Islet precursor cell (in vitro differentiated cells): ENCODE data around the gene SF3A1.
A peak's percentile ranks its signal among the peaks of the same experiment; 100 is the strongest.

Experiments
- DNase-seq: peaks from one replicate; pipeline ENCODE4 v3.0.0-alpha.2; 2018

SF3A1 gene

GRCh38 chr22:30321461-30321860, 35.2 kb downstream of the SF3A1 start:
- no peak for DNase-seq

GRCh38 chr22:30320021-30320556, 36.6 kb downstream of the SF3A1 start:
- DNase-seq = no peak

DNA sequence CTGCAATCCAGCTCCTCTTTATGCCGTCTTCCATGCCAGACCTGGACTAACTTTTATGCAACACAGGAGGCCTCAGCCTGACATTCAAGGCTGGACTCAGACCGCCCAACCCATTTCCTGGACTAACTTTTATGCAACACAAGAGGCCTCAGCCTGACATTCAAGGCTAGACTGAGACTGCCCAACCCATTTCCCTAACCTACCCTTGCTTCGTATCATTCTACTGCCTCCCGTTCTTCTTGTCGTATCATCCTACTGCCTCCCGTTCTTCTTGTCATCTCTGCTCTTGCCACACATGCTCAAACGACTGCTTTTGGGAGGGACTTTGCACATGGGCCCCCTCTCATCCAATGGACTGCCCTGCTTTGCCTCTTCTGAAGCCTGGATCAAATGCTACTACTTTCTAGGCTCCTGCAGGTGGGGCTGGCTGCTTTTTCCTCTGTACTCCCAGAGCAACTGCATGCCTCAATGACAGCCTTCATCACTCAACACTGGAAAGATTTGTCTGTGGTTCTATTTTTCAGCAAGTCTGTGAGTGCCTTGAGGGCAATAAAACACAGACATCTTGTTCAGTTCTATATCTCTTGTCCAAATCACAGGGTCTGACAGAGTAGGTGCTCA, 37.8 kb downstream of the SF3A1 start:
- no peak for DNase-seq

- no peak for DNase-seq
These were observed 38.9 kb downstream of the SF3A1 start for GRCh38 chr22:30317778-30318177.

- DNase-seq = no peak
These were observed 40.6 kb downstream of the SF3A1 start for GRCh38 chr22:30315962-30316576.

- DNase-seq = peak; percentile 81
These were observed 41.8 kb downstream of the SF3A1 start for GRCh38 chr22:30314915-30315314.

DNA sequence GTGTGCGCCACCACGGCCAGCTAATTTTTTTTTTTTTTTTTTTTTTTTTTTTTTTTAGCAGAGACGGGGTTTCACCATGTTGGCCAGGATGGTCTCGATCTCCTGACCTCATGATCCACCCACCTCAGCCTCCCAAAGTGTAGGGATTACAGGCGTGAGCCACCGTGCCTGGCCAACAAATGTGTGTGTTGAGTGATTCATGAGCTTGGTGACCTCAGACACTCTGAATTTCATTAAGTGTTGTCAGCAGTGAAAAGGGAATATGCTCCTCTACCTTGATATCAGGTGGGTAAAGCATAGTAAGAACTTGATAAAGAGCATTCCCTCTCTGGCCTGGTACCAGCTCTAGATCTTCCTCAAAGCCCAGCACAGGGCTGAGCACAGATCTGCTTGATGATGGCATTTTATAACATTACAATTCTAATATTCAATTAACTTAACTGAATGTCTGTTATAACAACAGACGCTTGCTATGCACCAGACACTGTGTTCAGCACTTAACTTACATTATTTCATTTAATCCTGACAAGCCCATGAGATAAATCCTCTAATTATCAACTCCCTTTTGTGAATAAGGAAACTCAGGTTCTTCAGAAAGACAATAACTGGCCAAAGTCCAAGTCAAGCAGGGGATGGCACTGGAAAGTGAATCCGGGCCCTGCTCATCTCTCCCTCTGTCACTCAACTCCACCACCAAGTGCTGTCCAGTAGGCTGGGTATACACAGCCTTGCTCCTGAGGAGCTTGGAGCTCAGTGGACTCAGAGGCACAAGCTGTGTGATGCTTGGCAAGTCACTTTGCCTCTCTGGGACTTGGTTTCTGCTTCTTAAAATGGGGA, 42.9 kb downstream of the SF3A1 start:
- DNase-seq = no peak

GRCh38 chr22:30312053-30312452, 44.6 kb downstream of the SF3A1 start:
- no peak for DNase-seq

DNA sequence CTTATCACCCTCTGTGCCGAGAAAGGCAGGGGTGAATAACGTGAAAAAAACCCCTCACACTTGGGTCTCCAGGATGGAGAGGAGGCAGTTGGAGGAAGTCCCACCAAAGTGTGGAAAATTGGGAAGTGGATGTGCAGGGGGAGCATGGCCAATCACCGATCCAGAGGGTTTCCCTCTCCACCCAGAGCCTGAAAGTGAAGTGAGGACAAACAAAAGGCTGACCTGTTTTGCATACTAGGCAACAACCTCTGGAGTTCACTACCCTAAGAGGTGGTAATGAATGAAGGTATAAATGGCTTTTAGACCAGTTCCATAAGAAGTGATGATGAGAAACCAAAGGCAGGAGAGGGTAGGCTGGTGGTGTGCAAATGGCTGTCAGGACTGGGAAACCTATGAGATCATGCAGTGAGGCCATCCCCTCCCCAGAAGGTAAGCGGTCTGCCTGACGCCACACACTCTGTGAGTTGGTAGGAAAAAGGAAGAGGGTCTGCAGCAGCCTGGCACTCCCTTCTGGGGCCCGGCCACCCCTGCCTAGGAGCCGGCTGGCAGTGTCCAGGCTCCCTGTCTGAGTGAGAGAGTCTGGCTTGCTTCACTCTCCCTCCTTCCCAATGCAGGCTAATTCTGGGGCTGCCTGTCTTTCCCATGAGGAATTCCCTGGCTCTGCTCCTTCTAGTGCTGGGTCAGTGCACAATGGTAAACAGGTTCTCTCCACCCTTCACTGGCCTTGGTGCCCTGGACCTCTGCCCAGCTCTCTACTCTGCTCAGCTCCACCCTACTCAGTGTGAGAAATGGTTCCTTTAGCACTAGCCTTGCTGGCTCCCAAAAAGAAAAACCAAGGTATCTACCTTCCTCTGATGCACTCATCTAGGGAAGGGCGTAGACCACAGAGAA, 45.6 kb downstream of the SF3A1 start:
- no peak for DNase-seq

- no peak for DNase-seq
These were observed 46.5 kb downstream of the SF3A1 start for GRCh38 chr22:30309951-30310741.

DNA sequence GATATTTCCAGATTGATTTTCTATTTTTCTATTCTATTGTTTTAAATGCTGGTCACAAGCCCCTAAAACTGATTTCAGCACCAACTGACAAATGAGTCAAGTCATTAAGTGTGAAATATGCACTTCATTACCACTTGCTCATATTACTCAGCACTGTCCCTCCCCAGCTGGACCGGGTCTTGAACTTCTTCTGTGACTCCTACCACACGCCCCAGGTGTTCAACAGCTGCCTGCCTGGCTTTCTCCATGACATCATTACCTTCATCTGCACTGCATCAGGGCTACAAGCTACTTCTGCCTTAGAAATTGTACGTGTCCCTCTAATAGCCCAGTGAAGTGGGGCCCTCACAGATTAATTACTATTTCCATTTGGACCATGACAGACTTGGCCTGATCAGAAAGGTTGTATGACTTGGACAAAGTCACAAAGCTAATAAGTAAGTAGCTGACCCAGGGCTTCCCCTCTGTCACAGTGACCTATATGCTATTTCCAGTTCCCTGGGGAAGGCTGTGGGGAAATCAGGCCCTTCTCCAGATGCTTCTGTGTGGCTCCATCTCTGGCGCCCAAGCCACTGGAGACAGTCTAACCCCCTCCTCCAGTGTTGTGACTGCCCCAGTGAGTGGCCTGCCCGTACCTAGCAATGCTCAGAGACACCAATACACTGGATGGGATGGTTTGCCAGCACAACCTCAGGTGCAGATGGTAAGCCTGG, 48.0 kb downstream of the SF3A1 start:
- no peak for DNase-seq

- peak; percentile 71 for DNase-seq
These were observed 48.6 kb downstream of the SF3A1 start for GRCh38 chr22:30308093-30308492.

DNA sequence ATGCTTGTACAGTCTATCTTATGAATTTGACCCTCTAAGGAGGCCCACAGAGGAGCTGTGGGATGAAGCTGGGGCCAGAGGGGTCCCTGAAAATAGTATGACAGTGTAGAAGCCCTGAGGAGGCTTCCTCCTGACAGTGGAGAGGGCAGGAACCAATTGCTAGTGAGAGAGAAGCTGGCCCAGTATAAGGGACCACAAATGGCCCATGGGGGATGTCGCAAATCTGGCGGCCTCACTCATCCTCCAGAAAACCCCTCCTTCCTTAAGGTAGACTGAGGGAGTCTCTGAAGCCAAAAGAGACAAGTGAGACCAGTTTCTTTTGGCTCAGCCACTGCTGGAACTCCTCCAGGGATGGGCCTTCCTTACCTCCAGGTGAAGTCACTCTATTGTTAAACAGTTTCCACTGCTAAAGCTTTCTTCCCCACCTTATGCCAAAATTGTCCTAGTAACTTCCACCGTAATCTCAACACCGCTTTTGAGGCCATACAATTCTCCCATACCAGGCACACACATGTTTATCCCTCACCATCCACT, 49.6 kb downstream of the SF3A1 start:
- DNase-seq = no peak

GRCh38 chr22:30306627-30307011, 50.1 kb downstream of the SF3A1 start:
- no peak for DNase-seq

DNA sequence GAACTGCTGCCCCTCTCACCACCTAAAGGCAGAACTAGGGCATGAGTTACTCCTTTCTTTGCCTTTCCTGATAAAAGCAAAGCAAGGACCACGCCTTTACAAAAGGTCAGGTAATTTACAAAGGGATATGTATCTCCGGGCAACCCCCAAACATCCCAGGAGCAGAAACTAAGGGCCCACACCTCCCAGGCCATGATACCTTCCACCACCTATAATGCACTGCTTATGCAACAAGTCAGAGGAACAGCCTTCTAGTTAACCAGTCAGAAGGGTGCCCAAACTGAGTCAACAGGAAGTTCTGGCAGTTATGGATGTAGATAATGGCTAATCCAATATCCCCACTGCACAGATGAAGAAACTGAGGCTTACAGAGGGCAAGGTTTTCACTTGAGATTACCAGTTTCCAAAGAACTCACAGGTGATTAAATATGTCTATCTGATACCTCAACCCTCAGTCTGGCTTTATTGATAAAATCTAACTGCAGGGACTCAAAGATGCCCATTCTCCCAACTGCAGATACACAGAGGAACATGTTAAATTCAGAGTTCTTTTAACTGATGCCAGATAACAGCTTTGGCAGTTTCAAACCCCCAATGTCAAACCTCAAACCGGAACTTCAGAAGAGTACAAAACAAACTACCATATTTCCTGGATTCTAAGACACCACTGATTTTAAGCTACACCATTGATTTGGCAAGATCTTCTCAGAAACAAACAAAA, 50.6 kb downstream of the SF3A1 start:
- DNase-seq = no peak

GRCh38 chr22:30305519-30305905, 51.2 kb downstream of the SF3A1 start:
- no peak for DNase-seq

DNA sequence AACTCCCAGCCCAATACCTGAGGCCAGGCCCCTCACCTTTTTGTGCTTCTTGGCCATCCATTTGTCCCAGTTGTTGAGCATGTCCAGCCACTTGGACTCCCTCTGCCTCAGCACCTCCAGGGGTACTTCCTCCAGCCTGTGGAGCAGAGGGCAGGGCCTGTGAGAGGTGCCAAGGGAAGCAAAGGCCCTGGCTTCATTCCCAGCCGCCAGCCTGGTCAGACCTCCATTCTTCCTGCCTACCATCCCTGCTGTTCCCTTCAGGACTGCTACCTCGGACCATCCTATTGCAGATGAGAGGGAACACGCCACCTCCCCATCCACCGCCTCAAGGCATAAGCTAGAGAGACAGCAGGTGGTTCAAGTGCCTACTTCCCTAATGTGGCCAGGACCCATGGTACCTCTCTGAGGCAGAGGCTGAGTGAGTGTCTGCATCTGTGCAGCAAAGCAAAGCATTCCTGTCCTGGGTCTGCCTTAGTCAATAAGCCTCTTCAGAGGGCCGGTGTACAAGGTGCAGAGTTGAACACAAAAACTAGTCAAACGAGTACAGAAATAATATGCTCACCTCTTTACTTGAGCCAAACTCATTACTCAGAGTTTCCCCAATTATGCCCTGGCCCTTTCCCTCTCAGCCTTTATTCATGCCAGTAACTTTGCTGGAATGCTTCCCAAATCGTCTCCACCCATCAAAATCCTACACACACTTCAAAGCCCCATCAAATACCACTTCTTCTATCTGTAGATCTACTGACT, 52.0 kb downstream of the SF3A1 start:
- DNase-seq = no peak

DNA sequence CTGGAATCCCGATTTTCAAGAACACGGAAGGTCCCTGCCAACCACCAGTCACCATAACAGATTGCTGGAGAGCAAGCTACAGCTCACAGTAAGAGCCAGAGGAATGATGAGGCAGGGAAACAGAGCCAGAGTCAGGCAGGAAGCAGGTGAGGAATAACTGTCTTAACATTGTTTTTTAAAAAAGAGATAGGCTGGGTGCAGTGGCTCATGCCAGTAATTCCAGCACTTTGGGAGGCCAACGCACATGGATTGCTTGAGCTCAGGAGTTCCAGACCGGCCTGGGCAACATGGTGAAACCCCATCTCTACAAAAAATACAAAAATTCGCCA, 53.9 kb downstream of the SF3A1 start:
- DNase-seq = no peak

GRCh38 chr22:30301995-30302809, 54.5 kb downstream of the SF3A1 start:
- DNase-seq = peak; percentile 79
